ENCODE data around the gene MAP7D2. TPM values are rescaled to one million over a fixed set of nuclear protein-coding genes. Genes with fewer than 3 reads are reported as not detected.

MAP7D2 gene
- total RNA-seq, 1 donor from 2014 or later, result 1.5 TPM

DNA sequence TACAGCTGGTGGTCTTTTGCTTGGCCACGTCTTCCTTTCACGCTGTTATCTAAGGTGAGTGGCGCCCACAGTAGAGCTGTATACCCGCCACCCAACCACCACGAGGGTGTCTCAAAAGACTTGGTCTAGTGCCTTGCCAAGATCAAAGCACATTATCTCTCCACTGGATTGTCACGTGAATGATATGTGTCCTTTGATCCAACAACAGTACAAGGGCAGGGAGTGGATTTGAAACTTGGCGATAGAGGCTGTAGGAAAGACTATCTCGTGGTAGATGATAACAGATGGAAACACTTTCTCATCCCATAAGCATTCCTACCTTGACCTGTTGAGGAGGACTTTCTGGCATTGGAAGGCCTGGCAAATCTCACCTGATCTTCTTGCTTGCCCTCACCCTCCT is 88.1 kb downstream of the MAP7D2 start:
- peaks cover 16% of the 10 kb centered on the region for H3K9me3 Mint-ChIP-seq (ENCODE audit: low read depth)
- peaks cover 20% of the 10 kb centered on the region for H3K4me1 Mint-ChIP-seq (ENCODE audit: low read depth)
- no peak overlapping the region for H3K27ac Mint-ChIP-seq
- DNase-seq (ENCODE audit: low spot score, unreplicated experiment), result no peak
- TF ChIP-seq, protein P1, sequence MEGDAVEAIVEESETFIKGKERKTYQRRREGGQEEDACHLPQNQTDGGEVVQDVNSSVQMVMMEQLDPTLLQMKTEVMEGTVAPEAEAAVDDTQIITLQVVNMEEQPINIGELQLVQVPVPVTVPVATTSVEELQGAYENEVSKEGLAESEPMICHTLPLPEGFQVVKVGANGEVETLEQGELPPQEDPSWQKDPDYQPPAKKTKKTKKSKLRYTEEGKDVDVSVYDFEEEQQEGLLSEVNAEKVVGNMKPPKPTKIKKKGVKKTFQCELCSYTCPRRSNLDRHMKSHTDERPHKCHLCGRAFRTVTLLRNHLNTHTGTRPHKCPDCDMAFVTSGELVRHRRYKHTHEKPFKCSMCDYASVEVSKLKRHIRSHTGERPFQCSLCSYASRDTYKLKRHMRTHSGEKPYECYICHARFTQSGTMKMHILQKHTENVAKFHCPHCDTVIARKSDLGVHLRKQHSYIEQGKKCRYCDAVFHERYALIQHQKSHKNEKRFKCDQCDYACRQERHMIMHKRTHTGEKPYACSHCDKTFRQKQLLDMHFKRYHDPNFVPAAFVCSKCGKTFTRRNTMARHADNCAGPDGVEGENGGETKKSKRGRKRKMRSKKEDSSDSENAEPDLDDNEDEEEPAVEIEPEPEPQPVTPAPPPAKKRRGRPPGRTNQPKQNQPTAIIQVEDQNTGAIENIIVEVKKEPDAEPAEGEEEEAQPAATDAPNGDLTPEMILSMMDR (IDR thresholded peaks at IDR 0.05; ENCODE audit: unreplicated experiment), result no peak
- H3K4me3 Mint-ChIP-seq (ENCODE audit: low read depth), result no peak overlapping the region
- no peaks in the 10 kb centered on the region for H3K27me3 Mint-ChIP-seq
- peaks cover 1% of the 10 kb centered on the region for H3K36me3 Mint-ChIP-seq (ENCODE audit: insufficient read depth)

DNA sequence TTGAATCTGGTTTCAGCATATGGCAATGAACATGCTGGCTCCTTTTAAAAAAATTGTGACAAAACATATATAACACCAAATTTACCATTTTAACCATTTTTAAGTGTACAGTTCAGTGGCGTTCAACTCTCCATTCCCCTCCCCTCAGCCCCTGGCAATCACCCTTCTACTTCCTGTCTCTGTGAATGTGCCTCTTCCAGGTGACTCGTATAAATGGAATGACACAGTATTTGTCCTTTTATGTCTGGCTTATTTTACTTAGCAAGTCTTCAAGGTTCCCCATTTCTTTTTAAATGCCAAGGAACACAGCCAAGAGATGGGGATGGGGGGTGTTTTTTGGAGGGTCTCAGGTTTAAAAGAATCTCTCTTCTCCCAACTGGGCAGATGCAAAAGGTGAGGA is 90.4 kb downstream of the MAP7D2 start:
- no peak overlapping the region for H3K27ac Mint-ChIP-seq
- TF ChIP-seq, protein P1 (IDR thresholded peaks at IDR 0.05; ENCODE audit: unreplicated experiment), result no peak
- no peaks in the 10 kb centered on the region for H3K27me3 Mint-ChIP-seq
- peaks cover 17% of the 10 kb centered on the region for H3K4me1 Mint-ChIP-seq (ENCODE audit: low read depth)
- H3K4me3 Mint-ChIP-seq (ENCODE audit: low read depth), result no peak overlapping the region
- H3K9me3 Mint-ChIP-seq (ENCODE audit: low read depth), result peaks cover 25% of the 10 kb centered on the region
- DNase-seq (ENCODE audit: low spot score, unreplicated experiment), result no peak
- peaks cover 3% of the 10 kb centered on the region for H3K36me3 Mint-ChIP-seq (ENCODE audit: insufficient read depth)

DNA sequence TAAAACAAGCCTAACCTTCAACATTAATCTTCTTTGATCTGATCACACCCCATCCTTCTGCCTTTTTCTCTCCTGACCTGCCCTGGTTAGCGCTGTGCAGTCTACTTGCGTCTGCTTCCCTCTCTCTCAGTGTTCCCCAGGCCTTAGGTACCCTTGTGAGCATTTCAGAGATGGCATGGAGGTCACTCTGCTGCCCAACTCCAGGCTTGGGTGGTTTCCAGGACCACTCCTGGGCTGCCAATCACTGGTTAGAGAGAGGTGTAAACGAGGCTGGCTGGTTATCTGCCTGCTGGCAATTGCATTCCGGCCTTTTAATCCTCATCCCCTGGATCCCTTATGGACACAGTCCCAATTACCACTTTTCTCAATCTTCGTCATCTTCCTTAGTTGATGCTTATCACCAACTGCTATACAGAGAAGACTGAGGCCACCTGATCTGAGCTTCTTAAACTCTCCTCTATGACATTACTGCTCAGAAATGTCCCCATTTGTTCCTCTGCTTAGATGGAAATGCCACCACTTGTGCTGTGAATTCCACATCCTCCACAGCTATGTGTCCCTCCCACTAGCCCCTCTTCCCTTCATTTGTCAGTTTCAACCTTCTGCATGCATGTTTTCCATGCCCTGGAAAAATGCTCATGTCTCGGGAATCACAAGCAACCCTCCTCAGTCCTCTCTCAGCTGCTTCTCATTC is 96.9 kb downstream of the MAP7D2 start:
- no peak overlapping the region for H3K27ac Mint-ChIP-seq
- peaks cover 24% of the 10 kb centered on the region for H3K9me3 Mint-ChIP-seq (ENCODE audit: low read depth)
- H3K4me3 Mint-ChIP-seq (ENCODE audit: low read depth), result no peak overlapping the region
- TF ChIP-seq, protein P1 (IDR thresholded peaks at IDR 0.05; ENCODE audit: unreplicated experiment), result no peak
- no peaks in the 10 kb centered on the region for H3K4me1 Mint-ChIP-seq (ENCODE audit: low read depth)
- H3K27me3 Mint-ChIP-seq, result no peaks in the 10 kb centered on the region
- DNase-seq (ENCODE audit: low spot score, unreplicated experiment), result no peak
- peaks cover 5% of the 10 kb centered on the region for H3K36me3 Mint-ChIP-seq (ENCODE audit: insufficient read depth)

DNA sequence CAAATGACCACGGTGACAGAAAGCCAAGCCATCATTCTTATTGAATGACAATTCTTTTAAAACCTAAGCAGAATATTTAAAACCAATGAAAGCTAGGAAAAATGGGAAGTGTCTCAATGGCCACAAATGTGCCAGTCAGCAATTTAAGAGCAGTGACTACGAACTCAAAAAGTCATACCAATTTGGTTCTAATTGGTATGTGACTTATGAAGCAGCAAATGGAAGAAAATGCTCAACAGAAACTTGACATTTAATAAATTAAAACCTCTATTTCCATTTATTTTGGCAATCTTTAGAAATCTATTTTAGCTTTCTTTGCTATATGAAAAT is 100.1 kb downstream of the MAP7D2 start:
- Mint-ChIP-seq H3K27me3 (no peaks in the 10 kb centered on the region), H3K36me3 (ENCODE audit: insufficient read depth) (peaks cover 3% of the 10 kb centered on the region), H3K9me3 (ENCODE audit: low read depth) (peaks cover 14% of the 10 kb centered on the region), H3K4me3 (ENCODE audit: low read depth) (no peak overlapping the region), H3K4me1 (ENCODE audit: low read depth) (no peaks in the 10 kb centered on the region), H3K27ac (no peak overlapping the region)
- TF ChIP-seq, protein P1 (IDR thresholded peaks at IDR 0.05; ENCODE audit: unreplicated experiment), result no peak
- DNase-seq (ENCODE audit: low spot score, unreplicated experiment), result no peak

DNA sequence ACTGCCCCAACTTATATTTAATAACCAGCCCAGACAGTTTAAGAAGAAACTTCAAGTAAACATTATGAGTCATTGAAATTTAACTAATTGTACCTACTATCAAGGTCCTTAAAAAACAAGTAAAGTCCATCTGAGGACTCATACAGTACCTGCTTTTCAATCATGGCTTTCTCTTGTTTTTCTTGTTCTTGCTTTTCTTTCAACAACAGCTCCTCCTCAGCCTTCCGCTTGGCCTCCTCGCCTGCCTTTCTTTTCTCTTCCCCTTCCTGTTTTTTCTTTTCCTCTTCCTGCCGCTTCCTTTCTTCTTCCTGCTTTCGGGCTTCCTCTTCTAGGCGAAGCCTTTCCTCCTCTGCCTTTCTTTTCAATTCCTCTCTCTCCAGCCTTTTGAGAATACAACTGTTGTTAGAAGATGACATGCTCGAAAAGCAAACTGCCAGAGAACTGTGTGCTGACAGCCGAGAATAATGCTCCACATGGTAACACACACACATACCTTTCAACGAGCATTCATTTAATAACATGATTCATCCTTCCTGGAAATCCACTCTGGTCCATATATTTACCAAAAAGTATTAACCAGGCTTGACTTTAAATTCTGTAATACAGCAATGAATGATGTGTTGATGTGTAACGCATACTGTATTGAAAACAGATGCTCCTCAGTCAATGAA is 100.6 kb downstream of the MAP7D2 start:
- Mint-ChIP-seq H3K36me3 (ENCODE audit: insufficient read depth) (peaks cover 3% of the 10 kb centered on the region), H3K27me3 (no peaks in the 10 kb centered on the region), H3K4me3 (ENCODE audit: low read depth) (no peak overlapping the region), H3K4me1 (ENCODE audit: low read depth) (no peaks in the 10 kb centered on the region), H3K9me3 (ENCODE audit: low read depth) (peaks cover 13% of the 10 kb centered on the region), H3K27ac (no peak overlapping the region)
- TF ChIP-seq, protein P1 (IDR thresholded peaks at IDR 0.05; ENCODE audit: unreplicated experiment), result no peak
- DNase-seq (ENCODE audit: low spot score, unreplicated experiment), result no peak

All from progenitor cell of endocrine pancreas (in vitro differentiated cells).